Activated naive CD4-positive, alpha-beta T cell treated with anti-CD3 and anti-CD28 coated beads for 36 hours (primary cell): ENCODE data around the gene PEX11G. TPM values are rescaled to one million over a fixed set of nuclear protein-coding genes. Genes with fewer than 3 reads are reported as not detected.

ENCODE experiments used
- CTCF ChIA-PET: fragments of 350-600 bp; sonication (Branson Sonifier 250); formaldehyde crosslinking; loops from one replicate; lab custom pipeline; 2021; ENCODE audit warnings: antibody characterized with exemption; lab: Charles Lee
- DNase-seq: peaks from one replicate; pipeline ENCODE4 v3.0.0-alpha.2; 2020
- H3K27ac Mint-ChIP-seq: one replicate; pipeline ENCODE4 v1.8.0; 2021; ENCODE audit warnings: mild to moderate bottlenecking, mixed read lengths
- H3K27me3 Mint-ChIP-seq: one replicate; pipeline ENCODE4 v1.8.0; 2021; ENCODE audit warnings: low read depth, mixed read lengths
- H3K36me3 Mint-ChIP-seq: one replicate; pipeline ENCODE4 v1.8.0; 2021; ENCODE audit warnings: low read depth, mixed read lengths
- H3K4me1 Mint-ChIP-seq: one replicate; pipeline ENCODE4 v1.8.0; 2021; ENCODE audit warnings: low read depth, mixed read lengths
- H3K4me3 Mint-ChIP-seq: one replicate; pipeline ENCODE4 v1.8.0; 2021; ENCODE audit warnings: mild to moderate bottlenecking, moderate library complexity, mixed read lengths
- H3K9me3 Mint-ChIP-seq: one replicate; pipeline ENCODE4 v1.8.0; 2021; ENCODE audit warnings: mixed read lengths
- intact Hi-C: fragments of 100-400 bp; cut with micrococcal nuclease; formaldehyde crosslinking; loops from one replicate; pipeline ENCODE4 v1.15.1; 2023
- total RNA-seq, 2 experiments: library from RNA; stranded (reverse); gene quantifications; one replicate each; pipeline ENCODE4 v1.2.3, GENCODE V29; 2021

The PEX11G gene
- total RNA-seq, 2 experiments from 2014 or later: 0.86 to 1.1 TPM

DNA sequence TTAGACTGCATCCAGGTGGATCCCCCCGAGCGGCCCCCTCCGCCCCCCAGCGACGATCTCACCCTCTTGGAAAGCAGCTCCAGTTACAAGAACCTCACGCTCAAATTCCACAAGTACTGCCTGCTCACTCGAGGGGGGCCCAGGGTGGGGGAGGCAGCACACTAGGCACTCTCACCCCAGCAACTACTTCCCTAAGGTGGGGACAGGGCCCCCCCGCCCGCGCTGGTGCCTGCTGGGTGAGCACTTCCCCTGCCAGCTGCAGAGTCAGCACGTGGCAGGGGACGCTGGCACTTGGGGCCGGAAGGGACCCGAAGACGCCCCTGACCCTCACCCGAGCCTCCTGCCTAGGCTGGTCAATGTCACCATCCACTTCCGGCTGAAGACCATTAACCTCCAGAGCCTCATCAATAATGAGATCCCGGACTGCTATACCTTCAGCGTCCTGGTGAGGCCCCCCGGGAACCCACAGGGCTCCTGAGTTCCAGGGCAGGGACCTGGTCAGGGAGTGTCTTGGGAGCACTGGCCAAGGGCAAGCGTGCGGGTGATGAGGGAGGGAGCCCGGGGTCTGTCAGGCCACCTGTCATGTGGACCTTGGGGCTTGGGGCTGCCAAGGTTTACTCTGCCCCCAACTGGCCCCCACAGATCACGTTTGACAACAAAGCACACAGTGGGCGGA lies 38.8 kb upstream of the PEX11G start:
- CTCF ChIA-PET: no interaction called here
- no peaks in the 10 kb centered on the region for H3K9me3 Mint-ChIP-seq
- DNase-seq: no peak
- H3K4me3 Mint-ChIP-seq: no peak overlapping the region
- intact Hi-C loops: no loop called here
- no peak overlapping the region for H3K27ac Mint-ChIP-seq
- peaks cover 6% of the 10 kb centered on the region for H3K4me1 Mint-ChIP-seq
- H3K27me3 Mint-ChIP-seq: no peaks in the 10 kb centered on the region
- peaks cover 4% of the 10 kb centered on the region for H3K36me3 Mint-ChIP-seq

DNA sequence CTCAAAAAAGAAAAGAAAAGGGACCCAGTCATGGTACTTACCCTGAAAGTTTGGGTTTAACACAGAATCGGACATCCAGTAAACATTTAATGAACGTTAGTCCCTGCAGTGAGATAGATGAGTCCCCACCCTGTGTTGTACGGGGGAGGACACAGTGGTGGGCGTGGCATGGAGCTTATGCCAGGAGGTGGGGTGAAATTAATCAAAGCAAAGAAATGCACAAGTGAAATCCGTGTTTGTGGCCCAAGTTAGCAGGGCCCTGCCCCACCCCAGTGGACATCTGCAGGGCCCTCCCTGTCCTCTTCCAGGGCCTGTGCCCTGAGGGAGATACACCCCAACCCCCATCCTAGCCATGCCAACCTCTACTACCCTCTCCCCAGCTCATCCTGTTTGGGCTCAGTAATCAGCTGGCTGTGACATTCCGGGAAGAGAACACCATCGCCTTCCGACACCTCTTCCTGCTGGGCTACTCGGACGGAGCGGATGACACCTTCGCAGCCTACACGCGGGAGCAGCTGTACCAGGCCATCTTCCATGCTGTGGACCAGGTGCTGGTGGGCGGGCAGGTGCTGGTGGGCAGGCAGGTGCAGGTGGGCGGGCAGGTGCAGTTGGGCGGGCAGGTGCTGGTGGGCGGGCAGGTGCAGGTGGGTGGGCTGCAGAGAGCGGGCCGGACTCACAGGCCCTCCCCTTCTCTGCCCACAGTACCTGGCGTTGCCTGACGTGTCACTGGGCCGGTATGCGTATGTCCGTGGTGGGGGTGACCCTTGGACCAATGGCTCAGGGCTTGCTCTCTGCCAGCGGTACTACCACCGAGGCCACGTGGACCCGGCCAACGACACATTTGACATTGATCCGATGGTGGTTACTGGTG lies 37.5 kb upstream of the PEX11G start:
- Mint-ChIP-seq H3K4me3 (no peak overlapping the region), H3K27ac (no peak overlapping the region), H3K9me3 (no peaks in the 10 kb centered on the region), H3K27me3 (no peaks in the 10 kb centered on the region), H3K4me1 (peaks cover 9% of the 10 kb centered on the region), H3K36me3 (peaks cover 4% of the 10 kb centered on the region)
- intact Hi-C loops: no loop called here
- CTCF ChIA-PET: no interaction called here
- DNase-seq: no peak

- Mint-ChIP-seq H3K9me3 (no peaks in the 10 kb centered on the region), H3K27ac (no peak overlapping the region), H3K4me3 (no peak overlapping the region), H3K36me3 (peaks cover 4% of the 10 kb centered on the region), H3K4me1 (peaks cover 9% of the 10 kb centered on the region), H3K27me3 (no peaks in the 10 kb centered on the region)
- DNase-seq: no peak
- CTCF ChIA-PET: no interaction called here
- intact Hi-C loops: no loop called here
These were observed 36.3 kb upstream of the PEX11G start for GRCh38 chr19:7524992-7525739.

DNA sequence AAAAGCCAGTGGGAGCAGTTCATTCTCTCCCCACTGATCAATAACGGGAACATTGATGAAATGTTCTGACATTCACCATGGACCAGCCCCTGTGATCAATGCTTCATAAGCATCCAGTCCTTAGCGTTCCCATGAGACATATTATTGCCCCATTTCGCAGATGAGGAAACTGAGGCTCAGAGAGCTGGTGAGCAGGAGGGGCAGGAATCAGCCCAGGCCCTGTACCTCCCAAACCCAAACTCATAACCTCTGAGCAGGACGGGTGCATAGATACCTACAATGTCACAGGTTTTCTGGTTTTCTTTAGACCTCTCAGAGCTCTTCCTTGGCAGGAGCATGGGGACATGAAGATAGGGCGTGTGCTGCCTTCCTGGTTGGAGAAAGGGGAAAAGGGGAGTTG lies 35.7 kb upstream of the PEX11G start:
- H3K27ac Mint-ChIP-seq: no peak overlapping the region
- CTCF ChIA-PET: no interaction called here

DNA sequence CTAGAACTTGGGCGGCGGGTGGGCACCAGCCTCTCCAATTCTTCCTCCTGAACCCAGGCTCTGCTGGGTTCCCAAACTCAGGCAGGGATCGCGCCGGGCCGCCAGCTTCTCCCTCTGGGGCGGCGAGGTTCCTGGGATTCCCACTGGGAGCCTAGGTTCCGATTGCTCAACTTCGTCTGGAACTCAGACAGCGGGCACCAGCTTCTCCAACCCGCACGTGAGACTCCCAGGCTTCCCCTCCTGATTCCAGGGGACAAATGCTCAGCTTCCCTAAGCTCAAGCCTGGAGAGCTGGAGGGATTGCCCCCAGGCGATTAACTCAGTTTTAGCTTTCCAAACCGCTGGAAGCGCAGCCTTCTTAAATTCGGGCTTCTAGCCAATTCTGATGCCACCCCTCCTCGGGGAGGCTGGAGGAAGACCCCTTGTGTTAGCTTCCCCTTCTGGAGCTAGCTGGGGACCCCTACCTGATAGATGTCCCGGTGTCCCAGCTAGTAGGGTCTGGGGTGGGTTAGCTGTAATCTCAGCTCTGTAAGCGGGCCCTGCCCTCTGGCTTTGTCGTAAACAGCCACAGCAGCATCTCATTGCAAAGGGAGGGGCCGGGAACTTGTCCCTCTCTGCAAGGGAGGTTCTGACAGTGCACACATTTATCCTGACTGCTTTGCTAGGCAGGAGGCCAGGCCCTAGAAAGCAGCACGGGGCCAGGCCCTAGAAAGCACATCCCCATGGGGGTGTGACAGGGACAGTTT lies 34.3 kb upstream of the PEX11G start:
- CTCF ChIA-PET: interaction anchor here (0.6 to 1.5 kb wide), 5 partner anchors 12 to 169 kb away, joined by 3 to 6 read pairs (median 5); partner anchors contain the start of gene PNPLA6
- Mint-ChIP-seq H3K36me3 (no peaks in the 10 kb centered on the region), H3K27ac (no peak overlapping the region), H3K4me1 (peaks cover 9% of the 10 kb centered on the region), H3K9me3 (no peaks in the 10 kb centered on the region), H3K27me3 (no peaks in the 10 kb centered on the region), H3K4me3 (peak overlapping the region; percentile 62)
- no peak for DNase-seq
- intact Hi-C loops: loop anchor here (1.0 to 2.0 kb wide), 2 partner anchors 11 to 106 kb away; partner anchors contain the start of genes PET100 and XAB2

More for the DNA sequence above, 35.7 kb upstream of the PEX11G start:
- Mint-ChIP-seq H3K27me3 (no peaks in the 10 kb centered on the region), H3K4me1 (peaks cover 9% of the 10 kb centered on the region), H3K4me3 (no peak overlapping the region), H3K9me3 (no peaks in the 10 kb centered on the region), H3K36me3 (peaks cover 2% of the 10 kb centered on the region)
- intact Hi-C loops: no loop called here
- DNase-seq: no peak

DNA sequence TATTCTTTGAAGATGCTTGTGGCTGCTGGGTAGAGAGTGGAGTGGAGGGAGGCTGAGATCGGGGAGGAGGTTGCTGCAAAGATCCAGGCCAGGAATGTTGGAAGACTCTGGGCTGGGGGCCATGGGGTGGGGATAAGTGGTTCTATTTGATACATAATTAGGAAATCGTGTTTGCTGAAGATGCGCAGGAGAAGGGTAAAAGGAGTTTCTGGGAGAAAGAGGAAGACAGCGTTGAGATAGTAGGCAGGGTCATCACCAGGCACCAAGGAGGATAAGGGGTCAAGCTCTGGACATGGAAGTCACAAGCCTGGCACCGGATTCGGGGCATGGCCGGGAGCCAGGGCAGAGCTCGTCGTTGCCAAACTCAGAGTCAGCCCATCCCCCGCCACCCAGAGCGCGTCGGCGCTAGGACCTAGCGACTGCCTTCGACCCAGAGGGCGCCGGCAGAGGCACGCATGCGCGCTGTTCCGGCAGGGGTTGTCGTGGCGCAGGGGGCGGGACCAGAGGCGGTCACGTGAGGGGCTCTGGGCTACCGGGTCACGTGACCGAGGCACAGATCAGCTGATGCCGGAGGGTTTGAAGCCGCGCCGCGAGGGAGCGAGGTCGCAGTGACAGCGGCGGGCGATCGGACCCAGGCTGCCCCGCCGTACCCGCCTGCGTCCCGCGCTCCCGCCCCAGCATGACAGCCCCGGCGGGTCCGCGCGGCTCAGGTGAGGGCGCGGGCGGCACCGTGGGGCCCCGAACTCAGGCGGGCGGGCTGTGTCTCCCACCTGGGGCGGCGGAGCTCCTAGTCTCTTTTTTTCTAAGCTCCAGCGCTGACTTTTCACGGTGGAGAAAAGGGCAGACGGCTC lies 33.5 kb upstream of the PEX11G start, which contains the start of gene MCOLN1:
Gene MCOLN1 (plus strand): TSS at position 553 of the 851 bp plus-strand sequence. CDS start 127 bp downstream, at position 680.
- CTCF ChIA-PET: interaction anchor here (0.6 to 1.5 kb wide), 4 partner anchors 125 to 168 kb away, joined by 3 to 6 read pairs (median 4); no protein-coding TSS in a partner anchor
- Mint-ChIP-seq H3K27ac (peak within 1 kb of the TSS; percentile 63), H3K9me3 (no peaks in the 10 kb centered on the region), H3K4me3 (peak within 1 kb of the TSS; percentile 72), H3K4me1 (peaks cover 11% of the 10 kb centered on the region), H3K36me3 (no peaks in the 10 kb centered on the region), H3K27me3 (no peaks in the 10 kb centered on the region)
- peak; percentile 99 for DNase-seq
- intact Hi-C loops: loop anchor here (1.0 to 2.0 kb wide), 2 partner anchors 12 to 107 kb away; partner anchors contain the start of genes PET100 and XAB2

- no peaks in the 10 kb centered on the region for H3K27me3 Mint-ChIP-seq
- DNase-seq: no peak
- H3K4me3 Mint-ChIP-seq: peak overlapping the region; percentile 72
- H3K9me3 Mint-ChIP-seq: no peaks in the 10 kb centered on the region
- CTCF ChIA-PET: no interaction called here
- H3K27ac Mint-ChIP-seq: peak overlapping the region; percentile 63
- peaks cover 16% of the 10 kb centered on the region for H3K4me1 Mint-ChIP-seq
- no peaks in the 10 kb centered on the region for H3K36me3 Mint-ChIP-seq
- intact Hi-C loops: loop anchor here (1.0 to 2.0 kb wide), 2 partner anchors 13 to 107 kb away; partner anchors contain the start of genes PET100 and XAB2
These were observed 32.8 kb upstream of the PEX11G start for GRCh38 chr19:7521551-7522071.

DNA sequence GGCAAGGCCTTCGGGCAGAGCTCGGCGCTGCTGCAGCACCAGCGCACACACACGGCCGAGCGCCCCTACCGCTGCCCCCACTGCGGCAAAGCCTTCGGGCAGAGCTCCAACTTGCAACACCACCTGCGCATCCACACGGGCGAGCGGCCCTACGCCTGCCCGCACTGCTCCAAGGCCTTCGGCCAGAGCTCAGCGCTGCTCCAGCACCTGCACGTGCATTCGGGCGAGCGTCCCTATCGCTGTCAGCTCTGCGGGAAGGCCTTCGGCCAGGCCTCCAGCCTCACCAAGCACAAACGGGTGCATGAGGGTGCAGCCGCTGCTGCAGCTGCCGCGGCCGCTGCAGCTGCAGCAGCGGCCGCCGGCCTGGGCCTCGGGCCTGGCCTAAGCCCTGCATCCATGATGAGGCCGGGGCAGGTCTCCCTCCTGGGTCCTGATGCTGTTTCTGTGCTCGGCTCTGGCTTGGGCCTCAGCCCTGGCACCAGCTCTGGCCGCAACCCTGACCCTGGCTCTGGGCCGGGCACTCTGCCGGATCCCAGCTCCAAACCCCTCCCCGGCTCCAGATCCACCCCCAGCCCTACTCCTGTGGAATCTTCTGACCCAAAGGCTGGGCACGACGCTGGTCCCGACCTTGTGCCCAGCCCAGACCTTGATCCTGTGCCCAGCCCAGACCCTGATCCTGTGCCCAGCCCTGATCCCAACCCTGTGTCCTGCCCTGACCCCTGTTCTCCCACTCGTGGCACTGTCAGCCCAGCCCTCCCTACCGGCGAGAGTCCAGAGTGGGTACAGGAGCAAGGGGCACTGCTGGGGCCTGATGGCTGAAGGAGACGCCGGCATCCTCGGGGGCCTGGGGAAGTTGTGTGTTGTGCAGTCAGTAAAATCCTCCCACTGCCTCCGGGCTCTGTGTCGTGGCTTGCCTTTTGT lies 31.6 kb upstream of the PEX11G start:
- no peaks in the 10 kb centered on the region for H3K27me3 Mint-ChIP-seq
- no peaks in the 10 kb centered on the region for H3K36me3 Mint-ChIP-seq
- no peak overlapping the region for H3K4me3 Mint-ChIP-seq
- DNase-seq: no peak
- CTCF ChIA-PET: no interaction called here
- no peak overlapping the region for H3K27ac Mint-ChIP-seq
- intact Hi-C loops: no loop called here
- peaks cover 21% of the 10 kb centered on the region for H3K4me1 Mint-ChIP-seq
- H3K9me3 Mint-ChIP-seq: no peaks in the 10 kb centered on the region

DNA sequence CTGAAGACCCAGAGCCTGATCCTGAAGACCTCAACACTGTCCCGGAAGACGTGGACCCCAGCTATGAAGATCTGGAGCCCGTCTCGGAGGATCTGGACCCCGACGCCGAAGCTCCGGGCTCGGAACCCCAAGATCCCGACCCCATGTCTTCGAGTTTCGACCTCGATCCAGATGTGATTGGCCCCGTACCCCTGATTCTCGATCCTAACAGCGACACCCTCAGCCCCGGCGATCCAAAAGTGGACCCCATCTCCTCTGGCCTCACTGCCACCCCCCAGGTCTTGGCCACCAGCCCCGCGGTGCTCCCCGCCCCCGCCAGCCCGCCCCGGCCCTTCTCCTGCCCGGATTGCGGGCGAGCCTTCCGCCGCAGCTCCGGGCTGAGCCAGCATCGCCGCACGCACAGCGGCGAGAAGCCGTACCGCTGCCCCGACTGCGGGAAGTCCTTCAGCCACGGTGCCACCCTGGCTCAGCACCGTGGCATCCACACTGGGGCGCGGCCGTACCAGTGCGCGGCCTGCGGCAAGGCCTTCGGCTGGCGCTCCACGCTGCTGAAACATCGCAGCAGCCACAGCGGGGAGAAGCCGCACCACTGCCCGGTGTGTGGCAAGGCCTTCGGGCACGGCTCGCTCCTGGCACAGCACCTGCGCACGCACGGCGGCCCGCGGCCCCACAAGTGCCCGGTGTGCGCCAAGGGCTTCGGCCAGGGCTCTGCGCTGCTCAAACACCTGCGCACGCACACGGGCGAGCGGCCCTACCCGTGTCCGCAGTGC lies 30.7 kb upstream of the PEX11G start:
- intact Hi-C loops: no loop called here
- Mint-ChIP-seq H3K27ac (no peak overlapping the region), H3K4me3 (no peak overlapping the region), H3K27me3 (no peaks in the 10 kb centered on the region), H3K36me3 (no peaks in the 10 kb centered on the region), H3K4me1 (peaks cover 22% of the 10 kb centered on the region), H3K9me3 (no peaks in the 10 kb centered on the region)
- DNase-seq: no peak
- CTCF ChIA-PET: no interaction called here
